ENCODE data around the gene PES1.
"Not testable (repeated sequence)": the region's sequence is repeated elsewhere in the genome, so short reads cannot be mapped to it uniquely, and the experiment has no call there.

The PES1 gene

GRCh38 chr22:30547188-30547587 lies 44.5 kb downstream of the PES1 start:
- DNase-seq (ENCODE audit: low read depth): no peak
- TF ChIP-seq CTCF (conservative IDR thresholded peaks at IDR 0.05; ENCODE audit: low read length): no peak
- H3K4me3 ChIP-seq (ENCODE audit: low read length): no peak overlapping the region

GRCh38 chr22:30546616-30547015 lies 45.1 kb downstream of the PES1 start, which contains the start of gene SEC14L6:
Gene SEC14L6 (minus strand): TSS chr22:30546741. CDS start chr22:30546682, 59 bp downstream.
- TF ChIP-seq CTCF (conservative IDR thresholded peaks at IDR 0.05; ENCODE audit: low read length): no peak
- DNase-seq (ENCODE audit: low read depth): no peak
- no peak within 1 kb of the TSS for H3K4me3 ChIP-seq (ENCODE audit: low read length)

- no peak for DNase-seq (ENCODE audit: low read depth)
- H3K4me3 ChIP-seq (ENCODE audit: low read length): no peak overlapping the region
- TF ChIP-seq CTCF (conservative IDR thresholded peaks at IDR 0.05; ENCODE audit: low read length): no peak
These were observed 48.9 kb downstream of the PES1 start for GRCh38 chr22:30542811-30543188.

GRCh38 chr22:30541961-30542810 lies 49.5 kb downstream of the PES1 start:
- no peak for DNase-seq (ENCODE audit: low read depth)
- TF ChIP-seq CTCF (conservative IDR thresholded peaks at IDR 0.05; ENCODE audit: low read length): no peak
- no peak overlapping the region for H3K4me3 ChIP-seq (ENCODE audit: low read length)

- DNase-seq (ENCODE audit: low read depth); H3K4me3 ChIP-seq (ENCODE audit: low read length): not testable (repeated sequence)
These were observed 50.2 kb downstream of the PES1 start for GRCh38 chr22:30541511-30541910.

- no peak for DNase-seq (ENCODE audit: low read depth)
- no peak overlapping the region for H3K4me3 ChIP-seq (ENCODE audit: low read length)
- no peak for TF ChIP-seq CTCF (conservative IDR thresholded peaks at IDR 0.05; ENCODE audit: low read length)
These were observed 52.3 kb downstream of the PES1 start for GRCh38 chr22:30539368-30539767.

- peak; percentile 9 for DNase-seq (ENCODE audit: low read depth)
- TF ChIP-seq CTCF (conservative IDR thresholded peaks at IDR 0.05; ENCODE audit: low read length): no peak
- H3K4me3 ChIP-seq (ENCODE audit: low read length): no peak overlapping the region
These were observed 53.4 kb downstream of the PES1 start for GRCh38 chr22:30538280-30538679.
